ENCODE results near the gene TMEM219.
"Not testable (repeated sequence)": the region's sequence is repeated elsewhere in the genome, so short reads cannot be mapped to it uniquely, and the experiment has no call there.

DNA sequence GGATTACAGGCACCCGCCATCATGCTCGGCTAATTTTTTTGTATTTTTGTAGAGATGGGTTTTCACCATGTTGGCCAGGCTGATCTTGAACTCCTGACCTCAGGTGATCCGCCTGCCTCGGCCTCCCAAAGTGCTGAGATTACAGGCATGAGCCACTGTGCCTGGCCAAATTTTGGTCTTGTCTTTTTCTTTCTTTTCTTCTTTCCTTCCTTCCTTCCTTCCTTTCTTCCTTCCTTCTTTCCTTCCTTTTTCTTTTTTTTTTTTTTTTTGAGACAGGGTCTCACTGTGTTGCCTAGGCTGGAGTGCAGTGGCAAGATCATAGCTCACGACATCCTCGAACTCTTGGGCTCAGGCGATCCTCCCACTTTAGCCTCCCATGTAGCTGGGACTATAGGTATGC lies 53.6 kb downstream of the TMEM219 start:
- TF ChIP-seq, protein P1, sequence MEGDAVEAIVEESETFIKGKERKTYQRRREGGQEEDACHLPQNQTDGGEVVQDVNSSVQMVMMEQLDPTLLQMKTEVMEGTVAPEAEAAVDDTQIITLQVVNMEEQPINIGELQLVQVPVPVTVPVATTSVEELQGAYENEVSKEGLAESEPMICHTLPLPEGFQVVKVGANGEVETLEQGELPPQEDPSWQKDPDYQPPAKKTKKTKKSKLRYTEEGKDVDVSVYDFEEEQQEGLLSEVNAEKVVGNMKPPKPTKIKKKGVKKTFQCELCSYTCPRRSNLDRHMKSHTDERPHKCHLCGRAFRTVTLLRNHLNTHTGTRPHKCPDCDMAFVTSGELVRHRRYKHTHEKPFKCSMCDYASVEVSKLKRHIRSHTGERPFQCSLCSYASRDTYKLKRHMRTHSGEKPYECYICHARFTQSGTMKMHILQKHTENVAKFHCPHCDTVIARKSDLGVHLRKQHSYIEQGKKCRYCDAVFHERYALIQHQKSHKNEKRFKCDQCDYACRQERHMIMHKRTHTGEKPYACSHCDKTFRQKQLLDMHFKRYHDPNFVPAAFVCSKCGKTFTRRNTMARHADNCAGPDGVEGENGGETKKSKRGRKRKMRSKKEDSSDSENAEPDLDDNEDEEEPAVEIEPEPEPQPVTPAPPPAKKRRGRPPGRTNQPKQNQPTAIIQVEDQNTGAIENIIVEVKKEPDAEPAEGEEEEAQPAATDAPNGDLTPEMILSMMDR (conservative IDR thresholded peaks at IDR 0.05; ENCODE audit: low read length), result not testable (repeated sequence)
- TF ChIP-seq EZH2phosphoT487 (IDR thresholded peaks at IDR 0.05; ENCODE audit: borderline replicate concordance), result not testable (repeated sequence)

Data from Loucy (cell line).